ENCODE results near the gene SUMO4. TPM values are rescaled to one million over a fixed set of nuclear protein-coding genes. Genes with fewer than 3 reads are reported as not detected.

SUMO4 gene
- polyA plus RNA-seq, 4 donors: 0.46 to 1.0 (median 0.54) TPM

GRCh38 chr6:149449831-149450678 is 50.0 kb downstream of the SUMO4 start:
- no peak for DNase-seq (ENCODE audit: low read depth in 4 of 4, low spot score in 3 of 4)

Other genes starting within 250 kb of the SUMO4 start
- 100 to 1,000 TPM in 3 of 4 donors, 10 to 100 TPM in 1; 82.9 to 110 (median 104) TPM for gene TAB2, start 82.5 kb upstream of the SUMO4 start, polyA plus RNA-seq (ENCODE audit: insufficient read length in 4 of 4)
- under 1 TPM; 0.20 to 0.54 (median 0.39) TPM for gene ZC3H12D, start 84.8 kb downstream of the SUMO4 start, polyA plus RNA-seq (ENCODE audit: insufficient read length in 4 of 4)
- 10 to 100 TPM; 53.8 to 66.2 (median 63.8) TPM for gene PPIL4, start 145.8 kb downstream of the SUMO4 start, polyA plus RNA-seq (ENCODE audit: insufficient read length in 4 of 4)
- gene GINM1, start 166.1 kb downstream of the SUMO4 start, polyA plus RNA-seq (ENCODE audit: insufficient read length in 4 of 4): 100 to 1,000 TPM in 3 of 4 donors, 10 to 100 TPM in 1; 91.3 to 112 (median 108) TPM
- 10 to 100 TPM; 27.1 to 34.9 (median 30.9) TPM for gene KATNA1, start 248.5 kb downstream of the SUMO4 start, polyA plus RNA-seq (ENCODE audit: insufficient read length in 4 of 4)

All from right renal pelvis (tissue), 4 donors.